Lung (tissue), 12 donors: ENCODE measurements around the gene GRAMD1B. TPM values are rescaled to one million over a fixed set of nuclear protein-coding genes. Genes with fewer than 3 reads are reported as not detected.

Experiments
- ATAC-seq: fragments of 200-7000 bp; cut with Tn5 transposase; one replicate; pipeline ENCODE4 v1.9.1; 2020; ENCODE audit warnings: moderate number of reproducible peaks; ENCODE audit not compliant: insufficient read depth, low FRiP score
- DNase-seq, 3 donors: peaks; one replicate each; pipeline ENCODE4 v3.0.0-alpha.2; 2013 to 2017
- H3K27ac ChIP-seq, 2 donors: one replicate each; pipeline ENCODE4 v1.5.1; 2013; ENCODE audit warnings: mild to moderate bottlenecking in 2 of 2, moderate library complexity in 2 of 2, control low read depth in 1 of 2, inconsistent platforms in 1 of 2, low read depth in 1 of 2, low read length in 1 of 2
- H3K27me3 ChIP-seq, 3 donors: one replicate each; pipeline ENCODE4 v1.5.1; 2013; ENCODE audit warnings: low read length in 2 of 3; ENCODE audit not compliant: control insufficient read depth in 3 of 3, insufficient read depth in 3 of 3
- H3K36me3 ChIP-seq, 4 donors: one replicate each; pipeline ENCODE4 v1.5.1; 2013; ENCODE audit warnings: low read length in 4 of 4, mild to moderate bottlenecking in 1 of 4, moderate library complexity in 1 of 4; ENCODE audit not compliant: control insufficient read depth in 4 of 4, insufficient read depth in 4 of 4
- H3K4me1 ChIP-seq, 5 donors: one replicate each; pipeline ENCODE4 v1.5.1; 2013; ENCODE audit warnings: low read length in 5 of 5, mild to moderate bottlenecking in 2 of 5, moderate library complexity in 1 of 5; ENCODE audit not compliant: control insufficient read depth in 5 of 5, insufficient read depth in 5 of 5
- H3K4me3 ChIP-seq: one replicate; pipeline ENCODE4 v1.5.1; 2013; ENCODE audit warnings: mild to moderate bottlenecking, control low read depth, moderate library complexity
- H3K9ac ChIP-seq, 2 donors: one replicate each; pipeline ENCODE4 v1.5.1; 2013; ENCODE audit warnings: low read length in 2 of 2, control low read depth in 1 of 2; ENCODE audit not compliant: insufficient read depth in 1 of 2
- H3K9me3 ChIP-seq, 4 donors: one replicate each; pipeline ENCODE4 v1.5.1; 2013; ENCODE audit warnings: low read length in 3 of 4, mild to moderate bottlenecking in 1 of 4, moderate library complexity in 1 of 4; ENCODE audit not compliant: control insufficient read depth in 4 of 4, insufficient read depth in 3 of 4
- CTCF ChIP-seq: IDR thresholded peaks from 2 replicates; pipeline ENCODE4 v1.5.1; 2012; ENCODE audit warnings: mild to moderate bottlenecking; ENCODE audit errors: control extremely low read depth, extremely low read depth
- WGBS, 2 donors: extraction: QIAGEN DNeasy Blood & Tissue Kit; methylation state at CpG; one replicate each; pipeline ENCODE4 v1.1.7; 2013; 5-methylcytosine and 5-hydroxymethylcytosine counted together
- polyA plus RNA-seq, 2 donors: library from polyadenylated mRNA; stranded (reverse); fragments of 200-250 nt; gene quantifications; one replicate each; pipeline ENCODE4 v1.2.1, GENCODE V29; 2013
- total RNA-seq, 2 donors: library from RNA; depleted of rRNA in 1 of 2; stranded (reverse); fragments of >200 nt in 1 of 2; gene quantifications; one replicate each; pipeline ENCODE4 v1.2.1, GENCODE V29; 2014 to 2021
- donor health status: control.
- donor health status: control.
- donor health status: Bipolar disorder and iron deficiency.
- donor health status: healthy.
- donor health status: DM: yes; HTN: yes; CAD: no.

The GRAMD1B gene
- total and polyA plus RNA-seq, 4 donors = 1.4 to 6.0 (median 3.3) TPM

DNA sequence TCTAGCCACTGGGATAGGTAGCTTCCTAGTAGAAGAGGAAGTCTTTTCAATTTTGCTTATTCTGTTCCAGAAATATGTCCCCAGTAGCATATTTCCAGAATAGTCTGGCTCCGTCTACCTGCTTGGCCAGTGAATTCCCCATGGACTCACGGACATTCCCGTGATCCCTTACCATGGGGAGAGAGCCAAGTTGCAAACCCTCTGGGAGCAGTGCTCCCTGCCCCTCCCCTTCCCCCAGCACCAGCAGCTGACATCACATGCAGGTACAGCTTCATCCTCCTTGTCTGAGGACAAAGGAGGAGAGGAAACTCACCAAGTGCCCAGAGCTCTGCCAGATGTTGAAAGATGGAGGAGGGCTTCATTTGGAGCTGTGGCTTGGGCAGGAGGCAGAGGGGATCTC lies 61.2 kb downstream of the GRAMD1B start:
- H3K9me3 ChIP-seq = peaks cover 0 to 3% (median 0%) of the 10 kb centered on the region in 4 donors
- no peak overlapping the region for H3K9ac ChIP-seq
- no peak for ATAC-seq
- 89 to 97% methylated on average over 3 of the region's 3 CpGs for WGBS, 2 donors
- no peak for DNase-seq
- H3K36me3 ChIP-seq = no peaks in the 10 kb centered on the region
- H3K4me1 ChIP-seq = peaks cover 0 to 6% (median 0%) of the 10 kb centered on the region in 5 donors
- no peak for TF ChIP-seq CTCF
- no peak overlapping the region for H3K27ac ChIP-seq
- H3K4me3 ChIP-seq = no peak overlapping the region
- no peaks in the 10 kb centered on the region for H3K27me3 ChIP-seq

- H3K4me1 ChIP-seq = peaks cover 0 to 6% (median 0%) of the 10 kb centered on the region in 5 donors
- H3K27me3 ChIP-seq = no peaks in the 10 kb centered on the region
- WGBS, 2 donors = 64 to 71% methylated on average over 5 of the region's 5 CpGs
- no peaks in the 10 kb centered on the region for H3K9me3 ChIP-seq
- H3K9ac ChIP-seq = no peak overlapping the region
- DNase-seq (no peak), ATAC-seq (no peak)
- no peaks in the 10 kb centered on the region for H3K36me3 ChIP-seq
- no peak overlapping the region for H3K27ac ChIP-seq
- TF ChIP-seq CTCF = no peak
- no peak overlapping the region for H3K4me3 ChIP-seq
Measured at GRCh38 chr11:123493349-123494063, 63.4 kb downstream of the GRAMD1B start.

DNA sequence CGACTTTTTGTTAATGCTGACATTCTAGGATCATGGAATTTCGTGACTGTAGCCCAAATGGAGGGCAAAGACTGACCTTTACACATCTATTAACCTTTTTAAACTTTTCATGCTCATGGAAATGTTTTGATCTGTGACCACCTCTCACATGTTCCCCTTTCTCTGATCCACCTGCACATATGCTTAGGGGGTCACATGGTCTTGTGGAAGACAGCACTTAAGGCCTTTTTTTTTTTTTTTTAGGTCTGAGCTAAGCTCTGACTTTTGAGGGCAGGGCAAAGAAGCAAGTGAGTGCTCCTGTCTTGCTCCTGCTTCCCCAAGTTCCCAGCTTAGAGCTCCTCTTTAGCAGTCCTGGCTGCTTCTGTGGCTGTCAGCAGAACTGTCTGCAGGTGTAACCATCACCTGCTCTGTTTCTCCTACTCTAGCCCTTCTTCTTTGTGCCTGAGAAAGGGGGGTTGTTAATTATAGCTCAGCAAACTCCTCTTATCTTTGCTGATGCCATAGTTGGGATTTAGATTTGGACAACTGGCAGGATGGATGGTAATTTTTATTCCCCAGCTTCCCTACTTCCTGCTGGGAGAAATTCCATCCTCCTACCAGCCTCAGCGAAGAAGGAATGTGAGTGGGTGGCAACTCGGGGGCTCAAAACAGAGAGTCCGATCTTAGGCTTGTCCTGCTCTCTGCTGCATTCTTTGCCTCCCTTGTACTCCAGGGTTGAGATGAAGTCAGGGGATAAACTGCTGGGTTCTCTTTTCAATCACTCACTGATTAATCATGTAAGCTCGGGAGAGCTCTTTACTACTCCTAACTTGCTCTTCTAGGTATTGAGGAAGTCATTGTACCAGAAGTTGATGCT lies 64.4 kb downstream of the GRAMD1B start:
- H3K9ac ChIP-seq = no peak overlapping the region
- H3K27ac ChIP-seq = no peak overlapping the region
- DNase-seq = no peak
- no peak for ATAC-seq
- no peaks in the 10 kb centered on the region for H3K36me3 ChIP-seq
- H3K27me3 ChIP-seq = no peaks in the 10 kb centered on the region
- WGBS, 2 donors = 64 to 82% methylated on average over 6 of the region's 6 CpGs
- no peaks in the 10 kb centered on the region for H3K9me3 ChIP-seq
- no peak overlapping the region for H3K4me3 ChIP-seq
- TF ChIP-seq CTCF = no peak
- H3K4me1 ChIP-seq = peaks cover 0 to 6% (median 0%) of the 10 kb centered on the region in 5 donors
